Measurements from ENCODE around the gene IRAK2.

Gene IRAK2

DNA sequence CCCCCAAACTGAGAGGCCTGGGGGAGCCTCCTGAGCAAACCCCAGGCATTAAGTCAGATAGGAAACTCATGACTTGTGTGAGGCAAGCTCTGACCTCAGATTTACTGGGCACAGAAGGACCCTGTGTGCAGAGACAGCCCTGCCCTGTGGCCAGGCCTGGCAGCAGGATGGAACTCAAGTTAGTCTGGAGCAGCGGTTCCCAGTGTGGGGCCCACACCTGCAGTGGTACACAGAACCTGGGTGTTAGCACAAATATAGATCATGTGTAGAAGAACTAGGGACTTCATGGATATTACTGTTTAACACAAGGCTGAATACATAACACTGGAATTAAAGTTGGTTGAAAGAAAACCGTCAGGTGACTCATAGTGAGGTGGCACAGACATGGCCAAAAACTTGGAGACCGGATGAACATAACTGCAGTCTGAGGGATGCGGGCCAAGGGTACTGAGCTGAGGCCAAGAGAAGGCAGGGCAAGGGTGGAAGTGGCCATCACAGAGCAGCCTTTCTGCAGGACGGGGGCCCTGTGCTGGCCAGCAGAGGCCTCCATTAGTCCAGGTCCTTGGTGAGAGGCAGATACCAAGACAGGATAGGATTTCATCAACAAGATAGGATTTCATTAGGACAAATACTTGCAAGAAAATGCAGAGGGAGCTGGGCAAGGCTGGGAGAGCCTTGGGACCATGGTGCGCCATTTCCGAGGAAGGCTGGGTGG, 40.9 kb downstream of the IRAK2 start:
- no peak for DNase-seq
- Histone ChIP-seq H3K4me1 (ENCODE audit: insufficient read depth, low read length) (no peaks in the 10 kb centered on the region), H3K27me3 (ENCODE audit: insufficient read depth, low read length, poor library complexity) (no peaks in the 10 kb centered on the region), H3K79me2 (ENCODE audit: insufficient read depth, low read length) (no peaks in the 10 kb centered on the region), H3K36me3 (ENCODE audit: insufficient read depth, low read length) (no peaks in the 10 kb centered on the region), H3K27ac (ENCODE audit: low read length) (no peak overlapping the region), H3K9me3 (ENCODE audit: insufficient read depth, low read length, severe bottlenecking) (no peaks in the 10 kb centered on the region), H3K4me2 (ENCODE audit: insufficient read depth, low read length) (no peak overlapping the region), H4K20me1 (ENCODE audit: insufficient read depth, low read length) (no peaks in the 10 kb centered on the region), H3K4me3 (ENCODE audit: low read depth in 1 of 2, low read length in 2 of 2) (no peak overlapping the region), H2AFZ (ENCODE audit: low read depth, low read length) (no peak overlapping the region), H3K9ac (ENCODE audit: low read depth, low read length) (no peak overlapping the region)
- ATAC-seq (ENCODE audit: insufficient read depth, low read depth) = no peak
- TF ChIP-seq EZH2 (IDR thresholded peaks at IDR 0.05; ENCODE audit: borderline replicate concordance, low read depth, low read length, severe bottlenecking) = no peak
- TF ChIP-seq, protein P1, sequence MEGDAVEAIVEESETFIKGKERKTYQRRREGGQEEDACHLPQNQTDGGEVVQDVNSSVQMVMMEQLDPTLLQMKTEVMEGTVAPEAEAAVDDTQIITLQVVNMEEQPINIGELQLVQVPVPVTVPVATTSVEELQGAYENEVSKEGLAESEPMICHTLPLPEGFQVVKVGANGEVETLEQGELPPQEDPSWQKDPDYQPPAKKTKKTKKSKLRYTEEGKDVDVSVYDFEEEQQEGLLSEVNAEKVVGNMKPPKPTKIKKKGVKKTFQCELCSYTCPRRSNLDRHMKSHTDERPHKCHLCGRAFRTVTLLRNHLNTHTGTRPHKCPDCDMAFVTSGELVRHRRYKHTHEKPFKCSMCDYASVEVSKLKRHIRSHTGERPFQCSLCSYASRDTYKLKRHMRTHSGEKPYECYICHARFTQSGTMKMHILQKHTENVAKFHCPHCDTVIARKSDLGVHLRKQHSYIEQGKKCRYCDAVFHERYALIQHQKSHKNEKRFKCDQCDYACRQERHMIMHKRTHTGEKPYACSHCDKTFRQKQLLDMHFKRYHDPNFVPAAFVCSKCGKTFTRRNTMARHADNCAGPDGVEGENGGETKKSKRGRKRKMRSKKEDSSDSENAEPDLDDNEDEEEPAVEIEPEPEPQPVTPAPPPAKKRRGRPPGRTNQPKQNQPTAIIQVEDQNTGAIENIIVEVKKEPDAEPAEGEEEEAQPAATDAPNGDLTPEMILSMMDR (IDR thresholded peaks at IDR 0.05; ENCODE audit: borderline replicate concordance, extremely low read depth, low read length, poor library complexity, severe bottlenecking) = no peak

DNA sequence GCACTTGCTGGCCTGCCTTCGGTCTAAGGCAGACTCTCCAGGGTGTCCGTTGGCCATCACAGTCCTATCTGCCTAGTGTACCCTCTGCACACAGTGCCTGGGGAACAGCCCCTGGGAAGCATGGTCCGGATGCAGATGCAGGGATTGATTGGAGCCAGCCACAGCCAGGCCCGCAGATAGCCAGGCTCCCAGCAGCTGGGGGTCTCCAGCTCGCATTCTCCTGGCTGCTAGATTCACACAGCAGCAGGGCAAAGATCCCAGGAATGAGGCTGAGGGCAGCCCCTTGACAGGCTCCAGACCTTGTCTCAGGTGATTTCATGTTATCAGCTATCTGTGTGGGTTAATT, 41.4 kb downstream of the IRAK2 start:
- no peaks in the 10 kb centered on the region for H3K9me3 ChIP-seq (ENCODE audit: insufficient read depth, low read length, severe bottlenecking)
- H3K79me2 ChIP-seq (ENCODE audit: insufficient read depth, low read length) = no peaks in the 10 kb centered on the region
- no peaks in the 10 kb centered on the region for H3K27me3 ChIP-seq (ENCODE audit: insufficient read depth, low read length, poor library complexity)
- DNase-seq = no peak
- no peak for ATAC-seq (ENCODE audit: insufficient read depth, low read depth)
- no peak overlapping the region for H2AFZ ChIP-seq (ENCODE audit: low read depth, low read length)
- no peak overlapping the region for H3K9ac ChIP-seq (ENCODE audit: low read depth, low read length)
- H3K27ac ChIP-seq (ENCODE audit: low read length) = no peak overlapping the region
- H3K4me1 ChIP-seq (ENCODE audit: insufficient read depth, low read length) = no peaks in the 10 kb centered on the region
- H4K20me1 ChIP-seq (ENCODE audit: insufficient read depth, low read length) = no peaks in the 10 kb centered on the region
- no peak overlapping the region for H3K4me3 ChIP-seq (ENCODE audit: low read depth in 1 of 2, low read length in 2 of 2)
- H3K36me3 ChIP-seq (ENCODE audit: insufficient read depth, low read length) = no peaks in the 10 kb centered on the region
- TF ChIP-seq, protein P1 (IDR thresholded peaks at IDR 0.05; ENCODE audit: borderline replicate concordance, extremely low read depth, low read length, poor library complexity, severe bottlenecking) = no peak
- no peak for TF ChIP-seq EZH2 (IDR thresholded peaks at IDR 0.05; ENCODE audit: borderline replicate concordance, low read depth, low read length, severe bottlenecking)
- H3K4me2 ChIP-seq (ENCODE audit: insufficient read depth, low read length) = no peak overlapping the region

DNA sequence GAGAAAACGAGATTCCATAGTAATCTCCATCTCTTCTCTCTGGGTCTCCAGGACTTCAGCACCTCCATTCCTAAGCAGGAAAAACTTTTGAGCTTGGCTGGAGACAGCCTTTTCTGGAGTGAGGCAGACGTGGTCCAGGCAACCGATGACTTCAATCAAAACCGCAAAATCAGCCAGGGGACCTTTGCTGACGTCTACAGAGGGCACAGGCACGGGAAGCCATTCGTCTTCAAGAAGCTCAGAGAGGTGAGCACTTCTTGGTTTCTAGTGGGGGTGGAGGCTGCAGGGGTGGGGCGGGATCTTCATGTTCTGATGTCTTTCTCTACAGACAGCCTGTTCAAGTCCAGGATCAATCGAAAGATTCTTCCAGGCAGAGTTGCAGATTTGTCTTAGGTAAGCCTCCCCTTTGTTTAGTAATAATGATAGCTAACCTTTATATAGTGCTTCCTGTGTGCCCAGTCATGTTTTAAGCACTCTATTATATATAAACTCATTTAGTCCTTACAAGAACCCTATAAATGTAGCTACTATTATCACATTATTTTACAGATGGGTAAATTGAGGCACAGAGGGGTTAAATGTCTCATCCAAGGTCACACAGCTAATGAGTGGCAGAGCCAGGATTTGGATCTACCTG, 48.6 kb downstream of the IRAK2 start:
- Histone ChIP-seq H3K9me3 (ENCODE audit: insufficient read depth, low read length, severe bottlenecking) (no peaks in the 10 kb centered on the region), H3K27me3 (ENCODE audit: insufficient read depth, low read length, poor library complexity) (peaks cover 8% of the 10 kb centered on the region), H2AFZ (ENCODE audit: low read depth, low read length) (no peak overlapping the region), H4K20me1 (ENCODE audit: insufficient read depth, low read length) (no peaks in the 10 kb centered on the region), H3K4me1 (ENCODE audit: insufficient read depth, low read length) (no peaks in the 10 kb centered on the region), H3K9ac (ENCODE audit: low read depth, low read length) (no peak overlapping the region), H3K4me2 (ENCODE audit: insufficient read depth, low read length) (no peak overlapping the region), H3K27ac (ENCODE audit: low read length) (no peak overlapping the region), H3K79me2 (ENCODE audit: insufficient read depth, low read length) (no peaks in the 10 kb centered on the region), H3K4me3 (ENCODE audit: low read depth in 1 of 2, low read length in 2 of 2) (no peak overlapping the region), H3K36me3 (ENCODE audit: insufficient read depth, low read length) (no peaks in the 10 kb centered on the region)
- no peak for TF ChIP-seq EZH2 (IDR thresholded peaks at IDR 0.05; ENCODE audit: borderline replicate concordance, low read depth, low read length, severe bottlenecking)
- TF ChIP-seq, protein P1 (IDR thresholded peaks at IDR 0.05; ENCODE audit: borderline replicate concordance, extremely low read depth, low read length, poor library complexity, severe bottlenecking) = no peak
- DNase-seq (no peak), ATAC-seq (ENCODE audit: insufficient read depth, low read depth) (no peak)

All from DND-41 (cell line).